Stimulated activated CD4-positive, alpha-beta T cell treated with anti-CD3 and anti-CD28 coated beads, Interleukin-12 subunit alpha, Interleukin-12 subunit beta, amount 100 ng/mL, for 4 hours (primary cell): ENCODE data around the gene ITM2C.

Experiments used
- DNase-seq: peaks from one replicate; pipeline ENCODE4 v3.0.0-alpha.2; 2020

ITM2C gene

GRCh38 chr2:230852113-230852512 lies 12.6 kb upstream of the ITM2C start:
- no peak for DNase-seq

GRCh38 chr2:230861552-230862255 lies 3.0 kb upstream of the ITM2C start:
- DNase-seq = no peak

DNA sequence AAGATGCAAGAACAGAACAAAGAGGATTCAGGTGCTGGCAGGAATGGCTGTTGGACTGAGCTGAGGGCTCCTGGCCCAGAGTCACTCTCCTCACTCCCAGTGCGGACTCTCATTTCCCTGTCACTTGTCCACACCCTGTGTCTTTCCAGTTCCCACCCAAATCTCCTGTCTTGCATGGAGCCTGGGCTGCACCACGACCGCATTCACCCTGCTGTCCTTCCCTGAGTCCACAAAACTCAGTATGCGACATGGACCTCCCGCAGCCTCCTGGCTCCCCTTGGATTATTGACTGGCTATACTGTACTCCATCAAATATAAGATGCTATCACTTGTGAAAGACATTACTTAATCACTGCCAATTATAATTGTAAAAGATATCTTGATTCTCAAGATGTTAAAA lies 2.5 kb upstream of the ITM2C start:
- DNase-seq = no peak

DNA sequence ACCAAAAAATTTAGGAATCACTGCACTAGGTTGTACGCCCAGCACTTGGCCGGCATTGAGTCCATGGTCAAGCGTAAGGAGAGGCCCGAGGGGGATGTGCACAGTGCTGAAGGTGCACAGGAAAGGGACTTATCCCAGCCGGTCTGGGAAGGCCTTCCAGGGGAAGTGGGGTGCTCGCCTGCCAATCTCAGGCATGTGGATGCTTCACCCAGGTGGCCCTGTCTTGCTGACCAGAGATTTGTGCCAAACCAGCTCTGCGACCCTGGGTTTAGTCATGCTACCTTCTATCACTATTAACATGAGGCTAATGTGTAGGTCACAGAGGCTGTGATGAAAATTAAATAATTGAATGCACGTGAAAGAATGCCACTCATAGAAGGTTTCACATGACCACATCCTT lies 1.7 kb upstream of the ITM2C start:
- DNase-seq = no peak

GRCh38 chr2:230863442-230864121 lies 1.2 kb upstream of the ITM2C start:
- DNase-seq = no peak

GRCh38 chr2:230864122-230864604 lies 579 bp upstream of the ITM2C start:
- DNase-seq = no peak

GRCh38 chr2:230865307-230865765 lies 594 bp downstream of the ITM2C start:
- DNase-seq = no peak

- no peak for DNase-seq
These were observed 1.3 kb downstream of the ITM2C start for GRCh38 chr2:230865766-230866755.

DNA sequence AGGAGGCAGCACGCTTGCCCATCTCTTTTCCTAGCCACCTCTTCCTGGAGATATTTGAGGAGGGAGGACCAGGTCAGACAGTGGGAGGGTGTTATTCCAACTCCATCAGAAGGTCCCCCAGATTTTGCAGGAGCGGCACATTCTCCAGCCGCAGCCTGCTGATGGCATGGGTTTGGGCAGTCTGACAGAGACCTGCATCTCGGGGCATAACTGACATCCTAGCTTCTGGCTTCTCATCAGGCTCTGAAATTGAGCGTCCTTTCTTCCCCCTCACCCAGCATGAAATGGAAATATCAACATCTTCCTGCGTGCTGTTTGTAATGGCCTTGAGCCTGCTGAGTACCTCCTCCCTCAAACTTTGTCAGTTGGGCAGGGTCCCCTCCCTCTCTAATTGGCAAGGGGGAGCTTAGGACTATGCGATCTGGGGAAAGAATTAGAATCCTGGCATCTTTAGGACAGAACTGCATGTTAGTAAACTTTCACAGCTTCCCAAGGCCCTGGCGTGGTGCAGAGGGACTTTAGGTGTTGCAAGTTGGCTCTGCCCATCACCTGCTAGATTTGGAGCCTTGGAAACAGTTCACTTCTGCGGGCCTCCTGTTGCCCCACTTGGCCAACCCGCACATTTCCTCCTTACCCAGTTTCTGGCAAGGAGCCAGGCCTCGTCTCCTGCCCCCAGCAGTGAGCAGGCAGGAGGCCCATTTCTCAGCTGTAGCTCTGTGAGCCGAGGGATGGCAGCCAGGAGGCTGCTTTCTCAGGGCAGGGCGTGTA lies 2.2 kb downstream of the ITM2C start:
- DNase-seq = peak; percentile 27

GRCh38 chr2:230868161-230868946 lies 3.6 kb downstream of the ITM2C start:
- DNase-seq = no peak

- DNase-seq = no peak
These were observed 4.5 kb downstream of the ITM2C start for GRCh38 chr2:230868947-230869913.

GRCh38 chr2:230869914-230870543 lies 5.3 kb downstream of the ITM2C start:
- no peak for DNase-seq

- DNase-seq = no peak
These were observed 6.0 kb downstream of the ITM2C start for GRCh38 chr2:230870544-230871360.

DNA sequence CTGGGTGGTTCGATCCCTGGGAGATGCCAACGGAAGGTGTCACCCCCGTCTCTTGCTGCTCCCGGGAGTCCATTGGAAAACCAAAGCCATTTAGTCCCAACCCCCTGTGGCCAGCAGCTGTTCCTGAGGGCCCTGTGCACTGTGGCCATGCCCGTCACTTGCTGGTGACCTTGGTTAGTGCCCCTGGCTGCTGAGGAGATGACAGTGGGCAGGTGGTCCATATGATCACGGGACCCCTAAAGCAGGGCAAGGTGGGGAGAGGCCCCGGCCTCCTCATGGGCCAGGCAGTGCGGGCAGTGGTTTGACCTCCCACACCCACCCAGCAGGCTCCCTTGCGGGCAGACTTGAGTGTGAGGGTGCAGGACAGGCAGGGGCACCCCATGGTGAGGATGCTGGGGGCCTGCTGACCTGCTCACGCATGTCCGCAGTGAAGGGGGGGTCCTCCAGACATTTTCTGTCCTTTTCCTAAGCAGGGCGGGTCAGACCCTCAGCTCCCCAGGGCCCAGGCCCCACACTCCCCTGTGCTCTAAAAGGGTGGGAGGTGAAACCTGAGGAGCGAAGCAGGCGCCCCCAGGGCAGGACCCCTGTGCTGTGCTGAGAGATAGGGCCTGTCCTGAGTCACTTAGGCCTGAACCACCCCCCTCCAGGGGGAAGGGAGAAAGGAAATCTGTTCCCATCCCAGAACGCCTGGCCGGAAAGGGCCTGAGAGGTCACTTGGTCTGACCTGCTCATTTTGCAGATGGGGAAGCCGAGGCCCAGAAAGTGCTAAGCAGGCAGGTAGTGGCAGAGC lies 6.8 kb downstream of the ITM2C start:
- DNase-seq = no peak

- no peak for DNase-seq
These were observed 7.6 kb downstream of the ITM2C start for GRCh38 chr2:230872151-230872967.

- no peak for DNase-seq
These were observed 8.4 kb downstream of the ITM2C start for GRCh38 chr2:230872968-230873660.
